ENCODE results near the gene SCYL1.
"Not testable (repeated sequence)": the region's sequence is repeated elsewhere in the genome, so short reads cannot be mapped to it uniquely, and the experiment has no call there.

Gene SCYL1

DNA sequence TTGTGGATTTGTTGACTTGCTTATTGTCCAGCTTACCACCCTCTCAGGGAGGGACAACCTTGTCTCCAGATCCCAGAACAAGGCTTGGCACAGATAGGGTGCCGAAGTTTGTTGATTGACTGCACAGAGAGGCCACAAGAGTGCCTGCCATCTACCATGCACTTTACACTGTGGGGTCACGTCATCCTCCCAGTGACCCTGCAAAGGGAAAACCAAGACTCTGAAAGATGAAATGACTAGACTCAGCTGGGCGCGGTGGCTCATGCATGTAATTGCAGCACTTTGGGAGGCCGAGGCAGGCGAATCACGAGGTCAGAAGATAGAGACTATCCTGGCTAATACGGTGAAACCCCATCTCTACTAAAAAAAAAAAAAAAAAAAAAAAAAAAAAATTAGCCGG lies 37.9 kb downstream of the SCYL1 start:
- Histone ChIP-seq H3K4me1 (peaks cover 8% of the 10 kb centered on the region), H3K27me3 (ENCODE audit: low read depth) (no peaks in the 10 kb centered on the region), H3K9me3 (no peaks in the 10 kb centered on the region), H3K4me3 (no peak overlapping the region), H3K36me3 (replicated peaks) (no peaks in the 10 kb centered on the region)
- no peak for DNase-seq (ENCODE audit: low spot score in 2 of 2)
- in situ Hi-C loops (cut with MboI; ENCODE audit: low sequenced_read_pairs) = no loop called here

DNA sequence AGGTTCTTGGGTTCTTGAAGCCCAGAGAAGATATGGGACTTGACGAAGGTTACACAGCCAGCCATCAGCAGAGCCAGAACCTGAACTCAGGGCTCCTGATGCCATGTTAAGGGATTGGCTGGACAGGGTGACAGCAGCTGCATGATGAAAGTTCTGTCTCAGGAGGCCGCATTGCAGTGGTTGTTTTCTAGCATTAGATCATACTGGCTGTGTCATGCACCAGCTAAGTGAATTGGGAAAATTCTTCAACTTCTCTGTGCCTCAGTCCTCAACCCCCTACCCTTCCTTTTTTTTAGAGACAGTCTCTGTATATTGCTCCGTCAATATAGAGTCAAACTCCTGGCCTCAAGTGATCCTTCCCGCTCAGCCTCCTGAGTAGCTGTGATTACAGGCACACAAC lies 38.7 kb downstream of the SCYL1 start:
- no peak for DNase-seq (ENCODE audit: low spot score in 2 of 2)
- Histone ChIP-seq H3K9me3 (no peaks in the 10 kb centered on the region), H3K36me3 (replicated peaks) (0 out of 2 replicates have a peak, but pooled peaks cover 3% of the 10 kb centered on the region), H3K27me3 (ENCODE audit: low read depth) (no peaks in the 10 kb centered on the region), H3K4me3 (no peak overlapping the region), H3K4me1 (peaks cover 6% of the 10 kb centered on the region)
- in situ Hi-C loops (cut with MboI; ENCODE audit: low sequenced_read_pairs) = no loop called here

DNA sequence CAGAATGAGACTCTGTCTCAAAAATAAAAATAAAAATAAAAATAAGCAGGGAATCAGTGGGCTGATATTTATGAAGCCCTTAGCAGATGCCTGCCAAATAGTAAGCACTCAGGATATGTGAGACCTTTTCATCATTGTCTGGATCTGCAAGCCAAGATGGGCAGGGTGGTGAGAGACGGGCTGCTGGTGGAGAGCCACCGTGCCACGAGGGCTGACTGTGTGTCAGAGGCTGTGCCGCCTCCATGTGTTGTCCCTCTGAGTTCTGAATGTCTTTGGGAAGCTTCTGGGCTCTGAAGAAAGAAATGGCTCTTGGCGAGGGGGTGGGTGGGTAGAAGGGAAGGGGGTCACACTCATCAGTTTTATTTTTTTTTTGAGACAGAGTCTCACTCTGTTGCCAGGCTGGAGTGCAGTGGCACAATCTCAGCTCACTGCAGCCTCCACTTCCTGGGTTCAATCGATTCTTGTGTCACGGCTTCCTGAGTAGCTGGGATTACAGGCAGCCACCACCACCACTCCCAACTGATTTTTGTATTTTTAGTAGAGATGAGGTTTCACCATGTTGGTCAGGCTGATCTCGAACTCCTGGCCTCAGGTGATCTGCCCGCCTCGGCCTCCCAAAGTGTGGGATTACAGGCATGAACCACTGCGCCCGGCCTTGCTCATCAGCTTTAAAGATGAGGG lies 40.1 kb downstream of the SCYL1 start:
- not testable (repeated sequence) for DNase-seq (ENCODE audit: low spot score in 2 of 2)

DNA sequence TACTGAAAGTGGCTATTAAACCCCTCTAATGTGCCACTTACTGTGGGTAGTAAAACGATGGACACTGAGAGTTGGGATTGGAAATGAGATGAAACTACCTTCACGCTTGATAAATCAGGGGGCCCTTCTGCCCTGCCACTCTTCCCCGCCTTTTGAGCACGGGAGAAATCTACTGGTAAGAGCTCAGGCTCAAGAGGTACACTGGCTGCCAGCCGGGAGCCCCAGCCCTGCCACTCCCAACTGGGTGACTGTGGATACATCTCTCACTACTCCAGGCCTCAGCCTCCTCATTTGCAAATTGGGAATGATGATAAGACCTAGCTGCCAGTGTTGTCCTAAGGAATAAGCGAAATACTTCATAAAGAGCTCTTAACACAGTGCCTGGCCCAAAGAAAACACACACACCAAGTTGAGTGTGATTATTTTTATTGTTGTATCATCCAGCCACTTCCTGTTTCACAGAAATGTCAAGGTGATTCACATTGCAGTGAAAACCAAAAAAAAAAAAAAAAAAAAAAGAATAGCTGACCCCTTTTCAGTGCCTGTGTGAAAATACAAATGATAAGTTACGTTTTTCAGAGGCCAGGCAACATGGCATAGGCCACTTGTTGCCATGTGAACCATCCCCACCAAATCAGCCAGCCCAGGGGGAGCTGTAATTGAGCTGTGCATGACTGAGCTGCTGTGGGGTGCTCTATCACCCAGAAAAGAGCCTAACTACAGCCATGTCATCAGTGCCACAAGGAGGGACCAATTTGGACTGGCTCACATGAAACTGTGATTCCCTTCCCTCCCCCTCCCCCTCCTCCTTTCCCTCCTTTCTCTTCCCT lies 41.0 kb downstream of the SCYL1 start:
- DNase-seq (ENCODE audit: low spot score in 2 of 2) = no peak
- peaks cover 2% of the 10 kb centered on the region; the same call in 1 of the 2 replicates for H3K4me1 ChIP-seq

More for the DNA sequence above, 40.1 kb downstream of the SCYL1 start:
- in situ Hi-C loops (cut with MboI; ENCODE audit: low sequenced_read_pairs); H3K36me3 ChIP-seq (replicated peaks); H3K27me3 ChIP-seq (ENCODE audit: low read depth); H3K9me3 ChIP-seq; H3K4me1 ChIP-seq; H3K4me3 ChIP-seq: not testable (repeated sequence)

DNA sequence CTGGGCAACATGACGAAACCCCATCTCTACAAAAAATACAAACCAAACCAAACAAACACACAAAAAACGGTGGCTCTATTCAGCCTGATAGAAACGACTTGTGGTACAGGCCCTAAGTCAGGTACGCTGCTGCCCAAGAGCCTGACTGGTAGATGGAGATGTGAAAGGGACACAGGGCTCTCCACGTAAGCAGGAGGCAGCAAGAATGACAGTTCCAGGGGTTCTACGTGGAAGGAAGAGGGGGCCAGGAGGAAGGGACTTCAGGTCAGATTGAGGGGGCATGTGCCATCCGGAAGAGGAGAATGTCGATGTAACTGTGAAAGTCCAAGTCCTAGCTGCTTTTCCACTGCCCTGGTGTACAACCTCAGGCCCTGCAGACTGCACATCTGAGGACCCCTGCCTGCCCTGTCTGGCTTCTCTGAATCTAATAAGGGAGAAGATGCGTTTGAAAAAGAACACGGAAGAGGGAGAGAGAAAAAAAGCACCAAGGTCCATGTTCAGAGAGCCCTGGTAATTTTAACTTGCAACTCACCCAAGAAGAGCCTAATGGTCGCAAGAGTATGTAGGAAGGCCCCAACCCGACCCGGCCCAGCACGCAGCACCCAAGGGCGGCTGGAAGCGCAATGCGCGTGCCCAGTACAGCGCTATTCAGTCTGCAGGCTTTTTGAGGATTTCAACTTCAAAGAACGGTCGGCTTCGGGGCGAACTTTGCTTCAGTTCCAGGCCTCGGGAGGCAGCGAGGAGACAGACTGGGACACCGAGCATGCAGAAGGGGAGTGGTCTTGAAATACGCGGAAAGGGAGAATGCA lies 44.5 kb downstream of the SCYL1 start:
- peaks cover 27% of the 10 kb centered on the region for H3K4me1 ChIP-seq
- peaks cover 12% of the 10 kb centered on the region for H3K36me3 ChIP-seq (replicated peaks)
- DNase-seq (ENCODE audit: low spot score in 2 of 2) = no peak
- in situ Hi-C loops (cut with MboI; ENCODE audit: low sequenced_read_pairs) = no loop called here
- H3K9me3 ChIP-seq = no peaks in the 10 kb centered on the region
- H3K27me3 ChIP-seq (ENCODE audit: low read depth) = no peaks in the 10 kb centered on the region
- peak overlapping the region; percentile 98 for H3K4me3 ChIP-seq

More for the DNA sequence above, 41.0 kb downstream of the SCYL1 start:
- in situ Hi-C loops (cut with MboI; ENCODE audit: low sequenced_read_pairs) = no loop called here
- H3K9me3 ChIP-seq = no peaks in the 10 kb centered on the region
- H3K4me3 ChIP-seq = no peak overlapping the region
- H3K36me3 ChIP-seq (replicated peaks) = 0 out of 2 replicates have a peak, but pooled peaks cover 5% of the 10 kb centered on the region
- no peaks in the 10 kb centered on the region for H3K27me3 ChIP-seq (ENCODE audit: low read depth)

DNA sequence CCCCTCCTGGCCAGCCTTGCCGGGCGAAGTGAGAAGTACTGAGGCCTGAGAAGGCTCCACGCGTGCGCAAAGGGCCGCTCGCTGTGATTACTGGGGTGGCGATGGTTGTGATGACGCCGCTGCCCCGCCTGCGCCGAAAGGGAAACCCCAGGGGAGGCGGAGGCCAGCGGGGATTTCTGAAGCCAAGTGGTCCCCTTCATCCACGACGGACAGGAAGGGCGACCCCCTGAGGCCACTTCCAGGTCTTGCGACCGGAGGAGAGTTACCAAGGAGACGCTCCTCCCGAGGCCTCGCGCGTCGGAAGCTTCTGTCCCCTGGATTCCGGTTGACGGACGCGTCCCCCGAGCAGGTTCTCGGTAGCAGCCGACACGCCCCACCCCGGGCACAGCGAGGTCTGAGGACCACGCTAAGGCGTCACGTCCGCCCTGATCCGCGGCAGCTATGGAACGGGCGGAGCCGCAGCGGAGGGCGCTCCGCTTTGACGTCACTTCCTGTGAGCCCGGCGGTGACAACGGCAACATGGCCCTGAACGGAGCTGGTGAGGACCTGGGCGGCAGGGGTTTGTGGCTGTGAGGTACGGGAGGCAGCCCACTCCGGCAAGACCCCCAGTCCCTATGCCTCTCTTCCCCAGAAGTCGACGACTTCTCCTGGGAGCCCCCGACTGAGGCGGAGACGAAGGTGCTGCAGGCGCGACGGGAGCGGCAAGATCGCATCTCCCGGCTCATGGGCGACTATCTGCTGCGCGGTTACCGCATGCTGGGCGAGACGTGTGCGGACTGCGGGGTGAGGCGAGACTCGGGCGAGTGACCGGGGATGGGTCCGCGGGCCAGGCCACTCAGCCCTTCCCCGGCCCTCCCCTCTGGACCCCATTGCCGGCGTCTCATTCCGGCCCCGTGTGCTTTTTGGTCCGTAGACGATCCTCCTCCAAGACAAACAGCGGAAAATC lies 45.4 kb downstream of the SCYL1 start, which contains the start of gene ZNRD2:
Gene ZNRD2 (plus strand): TSS at position 505 of the 946 bp plus-strand sequence. CDS start 15 bp downstream, at position 520.
- Histone ChIP-seq H3K4me3 (peak within 1 kb of the TSS; percentile 98), H3K36me3 (replicated peaks) (peaks cover 12% of the 10 kb centered on the region), H3K27me3 (ENCODE audit: low read depth) (no peaks in the 10 kb centered on the region), H3K4me1 (peaks cover 27% of the 10 kb centered on the region), H3K9me3 (no peaks in the 10 kb centered on the region)
- in situ Hi-C loops (cut with MboI; ENCODE audit: low sequenced_read_pairs) = no loop called here
- DNase-seq (ENCODE audit: low spot score in 2 of 2) = peak; percentile 97 to 100

DNA sequence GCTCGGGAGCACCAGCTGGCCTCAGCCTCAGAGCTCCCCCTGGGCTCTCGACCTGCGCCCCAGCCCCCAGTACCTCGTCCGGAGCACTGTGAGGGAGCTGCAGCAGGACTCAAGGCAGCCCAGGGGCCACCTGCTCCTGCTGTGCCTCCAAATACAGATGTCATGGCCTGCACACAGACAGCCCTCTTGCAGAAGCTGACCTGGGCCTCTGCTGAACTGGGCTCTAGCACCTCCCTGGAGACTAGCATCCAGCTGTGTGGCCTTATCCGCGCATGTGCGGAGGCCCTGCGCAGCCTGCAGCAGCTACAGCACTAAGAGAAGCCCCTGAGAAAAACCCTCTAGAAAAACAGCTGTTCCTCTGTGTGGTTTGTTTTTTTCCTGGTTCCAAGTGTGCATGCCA lies 46.5 kb downstream of the SCYL1 start:
- peak overlapping the region; percentile 98 for H3K4me3 ChIP-seq
- in situ Hi-C loops (cut with MboI; ENCODE audit: low sequenced_read_pairs) = no loop called here

DNA sequence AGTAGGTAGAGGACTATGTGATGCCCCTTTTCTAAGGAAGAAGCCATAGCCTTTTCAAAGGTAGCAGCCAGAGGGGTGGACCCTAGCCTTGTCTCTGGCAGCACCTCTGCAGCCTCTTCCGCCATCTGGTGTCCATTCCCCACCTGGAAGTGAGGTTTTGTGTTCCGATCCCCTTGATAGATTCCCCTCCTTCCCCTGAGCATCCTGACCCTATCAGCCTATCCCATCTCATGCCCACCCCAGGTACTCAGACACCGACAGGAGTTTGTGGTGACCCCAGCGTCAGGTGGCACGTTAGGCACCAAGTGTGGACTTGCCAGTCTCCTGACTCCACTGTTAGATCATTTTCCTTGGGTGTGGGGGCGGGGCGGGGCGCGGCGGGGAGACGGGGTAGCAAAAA lies 47.1 kb downstream of the SCYL1 start:
- peaks cover 12% of the 10 kb centered on the region for H3K36me3 ChIP-seq (replicated peaks)
- H3K27me3 ChIP-seq (ENCODE audit: low read depth) = no peaks in the 10 kb centered on the region
- peak overlapping the region; percentile 98 for H3K4me3 ChIP-seq
- peak; percentile 32 to 54 for DNase-seq (ENCODE audit: low spot score in 2 of 2)
- H3K4me1 ChIP-seq = peaks cover 27% of the 10 kb centered on the region
- in situ Hi-C loops (cut with MboI; ENCODE audit: low sequenced_read_pairs) = no loop called here
- H3K9me3 ChIP-seq = no peaks in the 10 kb centered on the region

More for the DNA sequence above, 46.5 kb downstream of the SCYL1 start:
- Histone ChIP-seq H3K4me1 (peaks cover 27% of the 10 kb centered on the region), H3K9me3 (no peaks in the 10 kb centered on the region), H3K27me3 (ENCODE audit: low read depth) (no peaks in the 10 kb centered on the region), H3K36me3 (replicated peaks) (peaks cover 12% of the 10 kb centered on the region)
- no peak for DNase-seq (ENCODE audit: low spot score in 2 of 2)

DNA sequence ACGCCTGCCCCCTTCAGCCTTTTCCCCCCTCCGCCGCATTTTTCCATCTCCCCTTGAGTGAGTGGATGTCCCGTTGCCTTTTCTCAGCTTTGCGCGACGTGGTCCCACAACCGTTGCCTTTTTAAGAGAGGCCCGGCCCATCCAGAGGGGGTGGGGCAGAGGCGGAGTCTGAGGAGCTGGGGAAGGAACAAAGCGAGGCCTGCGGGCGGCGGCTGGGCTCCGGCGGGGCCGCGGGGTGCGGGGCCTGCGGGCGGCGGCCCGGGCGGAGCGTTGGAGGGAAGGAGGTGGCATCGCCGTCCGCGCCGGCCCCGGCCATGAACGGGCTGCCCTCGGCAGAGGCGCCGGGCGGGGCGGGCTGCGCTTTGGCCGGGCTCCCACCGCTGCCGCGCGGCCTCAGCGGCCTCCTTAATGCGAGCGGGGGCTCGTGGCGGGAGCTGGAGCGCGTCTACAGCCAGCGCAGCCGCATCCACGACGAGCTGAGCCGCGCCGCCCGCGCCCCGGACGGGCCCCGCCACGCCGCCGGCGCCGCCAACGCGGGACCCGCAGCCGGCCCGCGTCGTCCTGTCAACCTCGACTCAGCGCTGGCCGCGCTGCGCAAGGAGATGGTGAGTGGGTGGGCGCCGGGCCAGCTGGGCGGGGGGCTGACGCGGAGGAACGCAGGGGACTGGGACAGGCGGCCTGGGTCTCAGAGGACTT lies 47.6 kb downstream of the SCYL1 start, which contains the start of gene FAM89B:
Gene FAM89B (plus strand): TSS at position 183 of the 696 bp plus-strand sequence. CDS start 132 bp downstream, at position 315.
- Histone ChIP-seq H3K4me1 (peaks cover 27% of the 10 kb centered on the region), H3K9me3 (no peaks in the 10 kb centered on the region), H3K36me3 (replicated peaks) (peaks cover 12% of the 10 kb centered on the region), H3K27me3 (ENCODE audit: low read depth) (no peaks in the 10 kb centered on the region), H3K4me3 (peak within 1 kb of the TSS; percentile 98)
- DNase-seq (ENCODE audit: low spot score in 2 of 2) = peak; percentile 74 to 96
- in situ Hi-C loops (cut with MboI; ENCODE audit: low sequenced_read_pairs) = no loop called here

DNA sequence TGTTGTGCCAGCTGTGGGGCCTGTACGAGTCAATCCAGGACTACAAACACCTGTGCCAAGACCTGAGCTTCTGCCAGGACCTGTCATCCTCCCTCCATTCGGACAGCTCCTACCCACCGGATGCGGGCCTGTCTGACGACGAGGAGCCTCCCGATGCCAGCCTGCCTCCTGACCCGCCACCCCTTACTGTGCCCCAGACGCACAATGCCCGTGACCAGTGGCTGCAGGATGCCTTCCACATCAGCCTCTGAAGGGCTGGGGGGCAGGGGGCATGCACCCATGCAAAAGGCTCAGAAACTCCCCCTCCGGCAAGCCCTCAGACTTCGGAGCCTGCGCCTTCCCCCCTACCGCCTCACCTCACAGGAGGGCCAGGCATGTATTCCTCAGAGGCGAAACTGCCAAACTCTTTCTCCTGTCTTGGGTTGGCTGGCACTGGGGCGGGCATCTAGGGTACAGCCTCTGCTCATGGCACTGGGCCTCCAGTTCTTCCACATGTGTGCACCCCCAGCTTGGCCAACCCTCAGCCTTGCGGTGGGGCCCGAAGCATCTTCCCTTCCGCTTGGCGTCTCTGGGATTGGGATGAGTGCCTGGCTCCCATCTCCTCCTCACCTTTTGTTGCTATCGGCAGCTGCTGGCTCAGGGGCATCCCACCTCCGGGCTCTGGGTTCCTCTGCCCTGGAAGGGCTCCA lies 48.7 kb downstream of the SCYL1 start:
- Histone ChIP-seq H3K36me3 (replicated peaks) (peaks cover 9% of the 10 kb centered on the region), H3K27me3 (ENCODE audit: low read depth) (no peaks in the 10 kb centered on the region), H3K4me1 (peaks cover 27% of the 10 kb centered on the region), H3K9me3 (no peaks in the 10 kb centered on the region), H3K4me3 (peak overlapping the region; percentile 98)
- DNase-seq (ENCODE audit: low spot score in 2 of 2) = no peak
- in situ Hi-C loops (cut with MboI; ENCODE audit: low sequenced_read_pairs) = no loop called here

DNA sequence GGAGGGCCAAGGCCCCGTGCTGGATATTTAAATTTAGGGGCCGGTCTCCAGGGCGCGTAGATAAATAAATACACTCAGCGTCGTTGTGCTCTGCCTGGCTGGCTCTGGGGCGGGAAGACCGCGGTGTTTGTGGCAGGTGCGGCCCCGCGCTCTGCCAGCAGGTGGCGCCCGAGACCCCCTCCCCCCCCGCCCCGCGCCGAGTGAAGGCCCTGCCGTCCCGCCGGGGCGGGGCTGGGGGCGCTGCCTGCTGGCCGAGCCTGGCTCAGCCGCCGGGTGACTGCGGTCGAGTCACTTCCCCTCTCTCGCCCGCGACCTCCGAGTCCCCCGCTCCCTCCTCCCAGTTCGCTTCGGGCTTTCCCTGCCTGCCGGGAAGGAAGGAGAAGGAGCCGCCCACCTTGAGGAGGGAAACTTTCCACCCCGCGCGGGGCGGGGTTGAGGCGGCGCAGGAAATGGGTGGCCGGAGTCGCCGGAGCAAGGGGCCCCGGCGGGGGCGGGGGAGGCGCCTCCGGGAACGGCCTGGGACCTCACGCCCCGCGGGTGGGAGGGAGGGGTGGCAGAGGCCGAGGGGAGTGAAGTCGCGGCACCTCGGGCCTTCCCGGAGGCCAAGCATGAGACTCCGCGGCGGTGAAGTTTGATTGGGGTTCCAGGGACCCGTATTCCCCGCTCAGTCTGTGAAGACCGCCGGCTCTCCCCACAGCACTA lies 49.4 kb downstream of the SCYL1 start:
- DNase-seq (ENCODE audit: low spot score in 2 of 2) = peak; percentile 84 to 93
- peaks cover 27% of the 10 kb centered on the region for H3K4me1 ChIP-seq
- peak overlapping the region; percentile 98 for H3K4me3 ChIP-seq
- peaks cover 9% of the 10 kb centered on the region for H3K36me3 ChIP-seq (replicated peaks)
- in situ Hi-C loops (cut with MboI; ENCODE audit: low sequenced_read_pairs) = no loop called here
- no peaks in the 10 kb centered on the region for H3K27me3 ChIP-seq (ENCODE audit: low read depth)
- no peaks in the 10 kb centered on the region for H3K9me3 ChIP-seq
